GM19238 (cell line): ENCODE data around the gene PVR.
"Not testable (repeated sequence)": the region's sequence is repeated elsewhere in the genome, so short reads cannot be mapped to it uniquely, and the experiment has no call there.

Experiments used
- DNase-seq: peaks from one replicate; pipeline ENCODE4 v3.0.0; 2011; ENCODE audit warnings: low spot score; ENCODE audit not compliant: insufficient read length

Gene PVR

GRCh38 chr19:44617110-44617880 lies 26.4 kb upstream of the PVR start:
- DNase-seq, result no peak

GRCh38 chr19:44618640-44619357 lies 24.9 kb upstream of the PVR start:
- no peak for DNase-seq

GRCh38 chr19:44620667-44621066 lies 23.0 kb upstream of the PVR start:
- DNase-seq, result no peak

- no peak for DNase-seq
These were observed 22.3 kb upstream of the PVR start for GRCh38 chr19:44621367-44621766.

- DNase-seq, result no peak
These were observed 20.6 kb upstream of the PVR start for GRCh38 chr19:44623080-44623479.

- no peak for DNase-seq
These were observed 20.1 kb upstream of the PVR start for GRCh38 chr19:44623626-44624025.

GRCh38 chr19:44624840-44625354 lies 18.8 kb upstream of the PVR start:
- DNase-seq, result no peak

- DNase-seq, result not testable (repeated sequence)
These were observed 18.1 kb upstream of the PVR start for GRCh38 chr19:44625637-44626036.

GRCh38 chr19:44626048-44626624 lies 17.6 kb upstream of the PVR start:
- no peak for DNase-seq

GRCh38 chr19:44627631-44628030 lies 16.1 kb upstream of the PVR start:
- no peak for DNase-seq

GRCh38 chr19:44628793-44629192 lies 14.9 kb upstream of the PVR start:
- no peak for DNase-seq

- DNase-seq, result not testable (repeated sequence)
These were observed 12.1 kb upstream of the PVR start for GRCh38 chr19:44631611-44632010.

- DNase-seq, result not testable (repeated sequence)
These were observed 9.7 kb upstream of the PVR start for GRCh38 chr19:44634058-44634457.

GRCh38 chr19:44634785-44635184 lies 8.9 kb upstream of the PVR start:
- no peak for DNase-seq

- no peak for DNase-seq
These were observed 7.9 kb upstream of the PVR start for GRCh38 chr19:44635581-44636438.

GRCh38 chr19:44636439-44637389 lies 7.0 kb upstream of the PVR start:
- no peak for DNase-seq

GRCh38 chr19:44637390-44637764 lies 6.3 kb upstream of the PVR start:
- no peak for DNase-seq

GRCh38 chr19:44640518-44640917 lies 3.2 kb upstream of the PVR start:
- DNase-seq, result no peak

GRCh38 chr19:44641501-44642265 lies 2.0 kb upstream of the PVR start:
- no peak for DNase-seq

- no peak for DNase-seq
These were observed 1.3 kb upstream of the PVR start for GRCh38 chr19:44642377-44642776.
